HG03108 (cell line): Measurements from ENCODE around the gene TELO2.
"Not testable (repeated sequence)": the region's sequence is repeated elsewhere in the genome, so short reads cannot be mapped to it uniquely, and the experiment has no call there.

ENCODE experiments used
- ATAC-seq: cut with Tn5 transposase; IDR thresholded peaks from one replicate; pipeline ENCODE4 v1.9.1; 2021; ENCODE audit warnings: moderate library complexity; ENCODE audit not compliant: unreplicated experiment

Gene TELO2

DNA sequence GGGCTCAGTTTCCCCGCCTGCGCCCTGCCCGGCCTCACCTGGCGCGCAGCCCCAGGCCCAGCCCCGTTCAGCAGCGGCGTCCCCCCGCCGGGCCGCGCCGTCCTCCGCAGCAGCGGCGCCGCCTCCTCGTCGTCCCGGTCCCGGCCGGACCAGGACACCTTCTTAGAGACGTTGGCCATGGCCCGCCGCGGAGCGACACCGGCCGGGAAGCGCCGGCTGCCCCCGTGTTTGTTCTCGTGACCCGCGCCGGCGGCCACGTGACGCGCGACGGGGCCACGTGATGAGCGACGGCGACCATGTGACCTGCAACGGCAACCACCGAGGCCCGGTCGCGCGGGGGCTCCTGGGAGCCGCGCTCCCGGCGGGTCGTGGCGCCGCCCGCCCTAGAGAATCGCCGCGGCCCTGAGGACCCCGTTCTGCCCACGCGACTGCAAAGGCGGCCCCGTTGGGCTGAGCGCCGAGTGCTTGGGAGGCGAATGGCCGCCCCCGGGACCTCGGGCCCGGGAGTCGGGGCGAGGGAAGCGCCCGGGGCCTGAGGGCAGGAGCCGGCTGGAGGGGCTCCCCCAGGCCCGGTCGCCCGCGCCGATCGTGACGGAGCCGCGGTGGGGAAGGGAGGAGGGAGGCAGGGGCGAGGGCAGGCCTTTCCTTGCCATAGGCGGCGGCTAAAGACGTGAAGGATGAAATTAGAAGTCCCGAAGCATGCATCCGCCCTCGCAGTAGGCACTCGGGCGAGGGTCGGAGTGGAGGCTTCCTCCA is 18.2 kb upstream of the TELO2 start, which contains the start of gene CLCN7:
CLCN7 (minus strand) TSS at position 233 of the 756 bp plus-strand sequence; CDS start at position 179, 54 bp downstream.
- ATAC-seq: peak; percentile 75

DNA sequence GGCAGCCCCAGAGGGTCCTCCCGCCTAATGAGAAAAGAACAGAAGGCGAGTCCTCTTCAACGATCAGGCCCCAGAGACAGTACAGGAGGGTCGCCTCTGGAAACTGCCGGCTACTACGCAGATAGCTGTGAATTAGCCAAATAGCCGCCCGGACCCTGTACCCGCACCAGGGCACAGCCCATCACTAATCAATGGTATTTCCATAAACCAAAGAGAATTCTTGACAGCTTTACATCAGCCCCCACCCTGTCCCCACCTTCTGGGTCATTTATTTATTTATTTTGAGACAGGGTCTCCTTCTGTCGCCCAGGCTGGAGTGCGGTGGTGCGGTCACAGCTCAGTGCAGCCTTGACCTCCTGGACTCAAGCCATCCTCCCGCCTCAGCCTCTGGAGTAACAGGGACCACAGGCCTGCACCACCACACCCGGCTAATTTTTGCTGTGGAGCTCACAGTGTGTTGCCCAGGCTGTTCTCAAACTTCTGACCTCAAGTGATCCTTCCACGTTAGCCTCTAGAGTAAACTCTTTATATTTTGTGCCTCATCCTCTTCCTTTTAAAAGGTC is 17.5 kb upstream of the TELO2 start:
- peak; percentile 3 for ATAC-seq

DNA sequence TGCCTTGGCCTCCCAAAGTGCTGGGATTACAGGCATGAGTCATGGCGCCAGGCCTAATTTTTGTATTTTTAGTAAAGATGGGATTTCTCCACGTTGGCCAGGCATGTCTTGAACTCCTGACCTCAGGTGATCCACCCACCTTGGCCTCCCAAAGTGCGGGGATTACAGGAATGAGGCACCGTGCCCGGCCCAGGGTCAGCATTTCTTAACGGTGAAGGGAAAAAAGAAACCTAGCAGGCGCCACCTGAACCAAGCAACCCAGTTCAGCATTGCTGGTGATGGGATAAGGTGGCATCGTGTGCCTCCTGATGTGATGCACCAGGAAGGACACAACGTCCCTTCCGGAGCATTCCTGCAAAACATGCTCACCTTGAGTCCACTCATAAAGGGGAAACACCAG is 16.1 kb upstream of the TELO2 start:
- ATAC-seq: no peak

DNA sequence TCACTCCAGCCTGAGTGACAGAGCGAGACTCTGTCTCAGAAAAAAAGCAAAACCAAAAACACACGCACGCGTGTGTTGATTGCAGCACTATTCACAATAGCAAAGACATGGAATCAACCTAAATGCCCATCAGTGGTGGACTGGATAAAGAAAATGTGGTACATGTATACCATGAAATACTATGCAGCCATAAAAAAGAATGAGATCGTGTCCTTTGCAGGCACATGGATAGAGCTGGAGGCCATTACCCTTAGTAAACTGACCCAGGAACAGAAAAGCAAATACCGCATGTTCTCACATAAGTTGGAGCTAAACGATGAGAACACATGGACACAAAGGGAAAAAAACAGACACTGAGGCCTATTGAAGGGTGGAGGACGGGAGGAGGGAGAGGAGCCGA is 14.2 kb upstream of the TELO2 start:
- ATAC-seq: not testable (repeated sequence)

DNA sequence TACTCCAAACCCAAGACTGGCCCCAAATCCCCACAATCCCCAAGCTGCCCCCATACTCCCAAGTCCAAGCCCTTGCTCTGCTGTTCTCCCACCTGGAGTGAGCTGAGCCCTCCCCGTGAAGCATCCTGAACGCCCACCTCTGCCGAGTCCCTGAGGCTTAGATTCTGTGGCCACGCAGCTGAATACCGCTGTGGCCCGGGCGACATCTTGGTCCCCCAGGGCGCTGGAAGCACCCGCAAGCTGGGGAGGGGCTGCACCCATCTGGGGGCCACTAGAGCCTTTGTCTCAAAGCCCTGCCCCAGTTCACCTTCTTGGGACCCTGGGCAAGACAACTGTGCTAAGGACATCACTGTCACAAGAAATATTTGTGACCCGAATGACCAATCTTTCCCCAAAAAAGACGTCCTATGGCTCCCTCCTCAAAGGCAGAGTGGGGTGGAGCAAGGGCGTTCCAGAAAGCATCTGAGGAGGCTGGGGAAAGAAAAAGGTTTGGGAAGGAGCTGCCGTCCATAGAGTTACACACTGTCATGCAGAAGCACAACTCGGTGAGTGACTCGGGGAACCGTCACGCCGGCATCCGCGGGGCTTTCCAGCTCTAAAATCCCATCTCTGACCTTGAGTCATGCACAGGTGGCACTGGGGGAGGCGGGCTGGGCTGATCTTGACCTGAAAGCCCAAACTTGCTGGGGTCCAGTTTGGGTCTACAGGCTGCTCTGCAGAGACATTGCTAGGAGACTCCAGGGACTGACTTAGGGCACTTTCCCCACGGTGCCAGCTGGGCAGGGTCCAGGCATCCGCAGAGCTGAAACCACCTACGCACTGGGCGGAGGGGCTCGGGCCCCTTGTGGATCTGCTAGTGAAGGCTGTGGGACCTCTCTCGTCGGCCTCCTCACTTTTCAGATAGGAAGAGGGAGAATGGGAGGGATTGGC is 11.0 kb upstream of the TELO2 start:
- no peak for ATAC-seq

DNA sequence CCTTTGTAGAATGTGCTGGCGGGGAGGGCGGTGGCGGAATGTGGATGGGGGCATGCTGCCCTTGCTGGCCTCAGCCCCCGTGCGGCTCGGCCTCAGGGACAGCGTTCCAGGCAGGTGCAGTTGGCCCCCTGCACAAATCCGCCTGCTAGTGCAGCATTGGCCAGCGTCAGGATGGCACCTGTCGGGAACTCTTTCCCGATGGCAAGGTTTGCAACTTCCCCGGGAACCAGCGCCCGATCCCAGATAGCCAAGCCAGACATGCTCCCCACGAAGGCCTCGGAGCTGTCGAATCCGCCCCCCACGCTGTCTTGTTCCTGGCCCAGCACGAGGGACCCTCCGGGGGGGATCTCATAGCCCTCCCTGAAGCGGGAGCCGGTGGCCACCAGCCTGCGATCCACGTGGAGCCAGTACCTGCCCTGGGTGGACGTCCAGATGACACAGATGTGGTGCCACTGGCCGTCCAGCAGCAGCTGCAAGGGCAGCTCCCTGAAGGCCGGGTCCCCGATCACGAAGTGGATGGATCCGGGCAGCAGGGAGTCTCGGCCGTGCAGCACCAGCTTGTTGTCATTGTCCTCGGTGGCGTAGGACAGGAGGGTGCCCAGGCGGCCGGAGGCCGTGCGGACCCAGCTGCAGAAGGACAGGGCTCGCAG is 7.2 kb upstream of the TELO2 start:
- no peak for ATAC-seq

DNA sequence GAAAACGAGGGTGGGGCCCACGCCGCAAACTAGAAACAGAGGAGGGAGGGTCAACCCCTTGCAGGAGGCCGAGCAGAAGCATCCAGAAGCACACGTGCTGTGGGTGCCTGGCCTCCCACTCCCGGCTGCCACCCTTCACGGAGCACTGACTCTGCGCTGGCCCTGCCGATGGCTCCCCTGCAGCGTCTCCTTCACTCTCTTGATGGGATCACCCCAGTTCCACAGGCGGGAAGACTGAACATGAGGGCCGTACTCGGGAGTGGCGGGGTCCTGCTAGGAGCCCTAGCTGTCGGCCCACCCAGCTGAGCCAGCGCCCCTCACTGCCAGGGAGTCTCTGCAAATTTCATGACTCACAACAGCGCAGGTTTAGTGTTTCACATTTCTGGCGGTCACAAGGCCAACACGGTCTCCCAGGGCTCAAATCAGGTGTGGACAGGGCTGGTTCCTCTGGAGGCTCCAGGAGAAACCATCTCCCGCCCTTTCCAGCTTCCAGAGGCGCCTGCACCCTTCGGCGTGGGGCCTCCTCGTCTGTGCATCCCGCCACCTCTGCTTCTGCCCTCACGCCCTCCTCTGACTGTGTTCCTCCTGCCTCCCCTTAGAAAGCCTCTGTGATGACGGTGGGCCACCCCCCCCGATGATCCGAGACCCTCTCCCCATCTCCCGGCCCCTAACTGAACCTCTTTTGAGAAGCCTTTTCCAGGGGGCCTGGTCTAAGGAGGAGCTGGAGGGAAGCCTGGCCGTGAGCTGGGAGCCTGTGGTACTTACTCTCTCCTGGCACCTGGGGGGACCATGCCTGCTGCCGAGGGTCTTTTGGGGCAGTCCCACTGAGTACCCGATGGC is 6.4 kb upstream of the TELO2 start:
- no peak for ATAC-seq

DNA sequence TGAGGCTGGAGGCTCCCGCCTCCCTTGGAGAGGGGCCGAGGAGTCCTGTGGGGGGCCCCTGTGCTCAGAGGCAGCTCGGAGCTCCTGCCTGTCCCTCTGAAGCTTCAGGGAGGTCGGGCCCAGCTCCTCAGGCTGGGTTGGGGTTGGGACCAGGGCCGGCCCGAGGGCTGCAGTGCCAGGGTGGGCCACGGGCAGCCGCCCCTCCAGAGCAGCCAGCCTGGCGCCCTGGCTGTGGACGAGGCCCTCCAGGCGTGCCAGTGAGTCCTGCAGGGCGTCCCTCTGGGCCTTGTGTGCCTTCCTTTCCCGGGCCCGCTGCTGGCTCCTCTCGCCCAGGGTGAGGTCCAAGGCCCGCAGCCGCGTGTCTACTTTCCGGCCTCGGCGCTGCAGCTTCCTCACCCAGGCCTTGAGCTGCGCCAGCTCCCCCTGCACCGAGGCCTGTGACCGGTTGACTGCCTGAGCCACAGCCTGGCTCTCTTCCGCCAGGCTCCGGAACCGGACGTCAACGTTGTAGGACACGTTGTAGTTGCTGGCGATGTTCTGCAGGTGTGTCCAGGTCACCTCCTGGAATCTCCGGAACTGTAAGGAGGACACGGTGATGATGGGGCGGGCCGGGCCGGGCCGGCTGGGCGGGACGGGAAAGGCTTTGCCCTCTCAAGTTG is 5.6 kb upstream of the TELO2 start:
- ATAC-seq: no peak

DNA sequence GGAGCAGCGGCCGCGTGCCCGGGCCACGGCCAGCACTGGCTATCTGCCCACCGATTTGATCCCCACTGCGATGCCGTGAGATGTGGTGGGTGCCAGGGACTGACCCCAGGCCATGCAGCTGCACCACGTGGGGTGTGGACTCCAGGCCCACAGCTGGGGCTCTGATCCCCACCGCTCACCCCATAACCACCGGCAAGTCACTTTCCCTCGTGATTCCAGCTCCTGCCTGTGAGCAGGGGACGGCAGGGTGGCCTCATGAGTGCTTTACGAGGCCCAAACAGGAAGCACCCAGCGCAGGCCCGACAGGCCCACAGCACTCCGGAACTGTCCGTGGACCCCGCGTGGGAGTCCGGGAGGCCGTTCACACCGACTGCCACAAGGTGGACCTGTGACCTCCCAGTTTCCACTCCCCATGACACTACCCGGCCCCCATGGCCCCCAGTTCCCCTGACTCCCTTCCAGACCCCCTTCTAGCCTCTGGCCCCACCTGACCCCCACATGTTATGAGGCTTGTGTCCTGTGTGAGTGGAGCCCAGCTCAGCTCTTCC is 5.0 kb upstream of the TELO2 start:
- no peak for ATAC-seq

DNA sequence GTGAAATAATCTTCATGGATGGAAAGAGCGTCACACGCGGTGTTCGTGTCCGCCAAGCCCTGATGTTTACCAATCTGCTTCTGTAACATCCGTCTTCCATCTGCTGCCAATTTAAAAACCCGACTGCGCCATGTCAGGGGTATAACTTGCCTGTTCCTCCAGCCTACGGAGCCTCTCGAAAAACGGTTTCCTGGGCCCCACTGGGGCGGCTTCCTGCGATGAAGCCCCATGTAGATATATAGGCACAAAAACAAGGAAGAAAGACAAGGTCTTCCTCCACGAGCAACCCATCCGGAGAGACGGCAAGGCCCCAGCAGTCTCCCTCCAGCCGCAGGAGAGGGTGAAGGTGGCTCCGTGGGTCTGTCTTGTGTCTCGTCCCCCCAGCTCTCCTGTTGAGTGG is 4.5 kb upstream of the TELO2 start, which contains the start of gene PTX4:
PTX4 (minus strand) TSS at position 326 of the 400 bp plus-strand sequence; CDS start at position 291, 35 bp downstream.
- ATAC-seq: no peak

DNA sequence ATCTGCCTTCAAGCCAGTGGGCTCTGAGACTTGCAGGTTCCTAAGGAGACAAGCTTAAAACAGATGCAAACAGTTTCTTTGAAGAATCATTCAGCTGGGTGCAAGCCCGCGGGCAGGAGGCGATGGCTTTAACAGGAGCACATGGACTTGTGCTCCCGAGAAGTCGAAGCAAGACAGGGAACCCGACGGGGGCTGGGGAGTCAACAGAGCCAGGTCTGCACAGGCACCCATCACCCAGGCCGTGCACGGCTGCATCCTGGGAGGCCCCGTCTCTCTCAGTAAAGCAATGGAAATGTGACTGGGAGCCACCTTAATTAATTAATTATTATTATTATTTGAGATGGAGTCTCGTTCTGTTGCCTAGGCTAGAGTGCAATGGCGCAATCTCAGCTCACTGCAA is 4.1 kb upstream of the TELO2 start:
- no peak for ATAC-seq

DNA sequence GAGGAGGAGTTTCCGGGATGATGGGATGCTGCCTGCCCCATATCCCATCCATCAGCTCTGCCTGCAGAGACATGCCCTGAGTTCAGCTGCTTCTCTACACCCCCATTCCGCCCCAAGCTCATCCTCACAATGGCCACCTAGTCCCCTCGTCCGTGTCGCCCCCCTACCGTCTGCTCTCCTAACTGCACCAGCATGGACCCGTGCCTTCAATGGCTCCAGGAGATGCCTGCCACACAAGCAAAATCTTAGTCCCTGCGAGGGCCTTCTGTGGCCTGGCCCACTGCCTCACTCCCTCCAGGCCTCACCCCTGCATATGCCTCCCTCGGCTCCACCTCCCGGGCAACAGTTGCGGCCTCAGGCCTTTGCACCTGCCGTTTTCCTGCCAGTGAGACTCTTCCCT is 1.8 kb upstream of the TELO2 start:
- ATAC-seq: no peak

DNA sequence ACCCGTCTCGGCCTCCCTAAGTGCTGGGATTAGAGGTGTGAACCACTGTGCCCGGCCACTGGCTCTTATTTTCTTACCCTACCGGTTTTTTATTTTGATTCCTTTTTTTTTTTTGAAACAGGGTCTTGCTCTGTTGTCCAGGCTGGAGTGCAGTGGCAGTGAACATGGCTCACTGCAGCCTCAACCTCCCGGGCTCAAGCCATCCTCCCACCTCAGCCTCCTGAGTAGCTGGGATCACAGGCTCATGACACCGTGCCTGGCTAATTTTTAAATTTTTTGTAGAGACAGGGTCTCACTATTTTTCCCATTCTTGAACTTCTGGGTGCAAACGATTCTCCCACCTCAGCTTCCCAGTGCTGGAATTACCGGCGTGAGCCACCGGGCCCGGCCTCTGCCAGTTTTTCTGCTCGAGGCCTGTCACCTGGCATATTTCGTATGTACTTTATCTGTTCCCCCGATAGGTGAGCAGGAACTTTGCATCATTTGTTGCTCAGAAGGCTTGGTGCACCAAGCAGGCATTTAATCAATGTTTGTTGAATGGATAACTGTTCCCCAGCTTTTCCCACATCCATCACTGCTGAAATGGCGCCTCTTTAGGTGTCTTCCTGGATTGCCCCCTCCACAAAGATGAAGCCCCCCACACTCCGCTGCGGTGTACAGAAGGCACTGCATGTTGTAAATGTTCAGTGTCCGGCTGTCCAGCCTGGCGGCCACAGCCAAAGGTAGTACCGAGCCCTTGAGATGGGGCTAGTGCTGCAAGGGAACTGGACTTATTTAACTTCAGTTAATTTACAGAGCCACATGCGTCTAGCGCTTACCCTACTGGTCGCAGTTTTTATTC is 858 bp upstream of the TELO2 start:
- no peak for ATAC-seq

DNA sequence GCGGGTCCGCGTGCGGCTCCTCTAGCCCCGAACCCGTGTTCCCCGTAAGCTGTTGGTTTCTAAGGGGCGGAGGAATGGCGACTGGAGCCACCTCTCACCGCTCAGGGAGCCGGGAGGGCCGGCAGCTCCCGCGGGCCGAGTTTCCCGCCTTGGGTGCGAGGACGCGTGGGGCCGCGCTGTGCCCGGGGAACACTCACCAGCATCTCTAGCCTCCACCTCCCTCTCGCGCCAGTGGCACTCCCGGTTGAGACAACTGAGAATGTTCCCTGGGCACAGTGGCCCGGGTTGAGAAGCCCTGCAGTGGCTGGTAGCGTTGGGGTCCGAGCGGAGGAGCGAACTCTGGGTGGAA is 560 bp downstream of the TELO2 start:
- ATAC-seq: no peak

DNA sequence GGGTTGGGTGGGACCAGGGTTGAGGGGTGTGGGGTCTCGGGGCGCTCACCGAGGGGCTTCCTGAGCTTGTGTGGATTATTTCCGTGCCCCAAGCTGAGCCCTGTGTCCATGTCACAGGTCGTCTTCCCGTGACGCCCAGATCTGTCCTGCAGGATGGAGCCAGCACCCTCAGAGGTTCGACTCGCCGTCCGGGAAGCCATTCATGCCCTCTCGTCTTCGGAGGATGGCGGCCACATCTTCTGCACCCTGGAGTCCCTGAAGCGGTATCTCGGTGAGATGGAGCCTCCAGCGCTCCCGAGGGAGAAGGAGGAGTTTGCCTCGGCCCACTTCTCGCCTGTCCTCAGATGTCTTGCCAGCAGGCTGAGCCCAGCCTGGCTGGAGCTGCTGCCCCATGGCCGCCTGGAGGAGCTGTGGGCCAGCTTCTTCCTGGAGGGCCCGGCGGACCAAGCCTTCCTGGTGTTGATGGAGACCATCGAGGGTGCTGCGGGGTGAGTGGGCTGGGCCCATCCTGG is 1.0 kb downstream of the TELO2 start:
- no peak for ATAC-seq

DNA sequence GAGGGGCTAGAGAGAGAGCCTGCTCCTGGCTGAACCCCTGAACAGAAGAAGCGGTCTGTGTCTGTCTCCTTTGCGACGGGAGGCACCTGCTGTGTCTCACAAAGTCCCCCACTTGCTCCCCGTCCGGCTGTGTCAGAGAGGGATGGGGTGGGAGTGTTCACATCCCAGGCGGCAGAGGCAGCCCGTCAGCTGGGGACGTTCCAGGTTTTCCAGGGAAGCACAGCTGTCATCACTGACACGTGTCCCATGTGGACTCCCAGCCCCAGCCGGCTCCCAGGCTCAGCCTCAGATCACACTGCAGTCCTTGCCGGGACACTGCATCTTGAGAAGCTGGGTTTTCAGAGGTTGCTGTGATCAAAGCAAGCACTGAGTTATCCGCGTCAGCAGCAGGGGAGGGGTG is 1.6 kb downstream of the TELO2 start:
- no peak for ATAC-seq

DNA sequence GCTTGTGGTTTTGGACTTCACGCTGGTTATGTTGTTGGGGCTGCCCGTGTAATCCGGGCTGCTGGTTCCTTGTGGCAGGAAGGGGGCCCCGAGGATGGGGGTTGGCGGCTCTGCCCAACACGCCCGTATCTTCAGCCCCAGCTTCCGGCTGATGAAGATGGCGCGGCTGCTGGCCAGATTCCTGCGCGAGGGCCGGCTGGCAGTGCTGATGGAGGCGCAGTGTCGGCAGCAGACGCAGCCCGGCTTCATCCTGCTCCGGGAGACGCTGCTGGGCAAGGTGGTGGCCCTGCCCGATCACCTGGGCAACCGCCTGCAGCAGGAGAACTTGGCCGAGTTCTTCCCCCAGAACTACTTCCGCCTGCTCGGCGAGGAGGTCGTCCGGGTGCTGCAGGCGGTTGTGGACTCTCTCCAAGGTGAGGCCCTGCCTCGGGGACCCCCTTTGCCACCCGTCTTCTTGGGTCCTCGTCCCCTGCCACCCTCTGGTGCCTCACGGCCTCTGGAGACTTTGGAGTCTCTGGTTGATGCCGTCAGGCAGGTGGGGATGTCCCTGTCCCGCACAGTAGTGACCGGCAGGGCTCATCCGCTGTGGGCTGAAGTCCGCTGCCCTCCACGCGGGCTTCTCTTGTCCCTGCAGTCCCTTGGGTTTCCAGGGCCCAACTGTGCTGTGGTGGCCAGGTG is 2.2 kb downstream of the TELO2 start:
- ATAC-seq: no peak

DNA sequence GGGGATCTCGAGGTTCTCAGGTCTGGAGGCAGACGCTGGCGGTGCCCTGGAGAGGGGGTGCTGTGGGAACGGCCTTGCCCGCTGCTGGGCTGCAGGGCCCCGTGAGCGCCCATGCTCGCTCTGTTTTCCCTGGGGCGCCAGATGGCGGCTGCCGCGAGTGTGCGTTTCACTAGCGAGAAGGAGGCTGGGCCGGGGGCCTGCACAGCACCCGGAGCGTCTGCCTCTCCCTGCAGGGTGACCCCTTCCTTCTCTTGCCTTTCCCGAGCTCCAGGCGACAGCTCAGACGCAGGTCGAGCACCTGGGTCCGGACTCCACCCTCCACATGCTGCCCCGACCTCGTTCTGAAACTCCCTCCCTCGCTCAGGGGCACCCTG is 2.7 kb downstream of the TELO2 start:
- no peak for ATAC-seq
